OCI-LY1 (cell line): Measurements from ENCODE around the gene CCR9.

Experiments used
- H2AFZ ChIP-seq: fragments of 200-600 bp; sonication (generic), shearing (Covaris generic); 2 replicates; pipeline ENCODE4 v1.6.0; 2014; ENCODE audit warnings: antibody characterized with exemption, mild to moderate bottlenecking, low read length
- H3F3A ChIP-seq: fragments of 200-600 bp; sonication (generic), shearing (Covaris generic); 2 replicates; pipeline ENCODE4 v1.6.0; 2014; ENCODE audit warnings: mild to moderate bottlenecking, antibody characterized with exemption, low read length, moderate library complexity; ENCODE audit not compliant: insufficient read depth
- H3K27ac ChIP-seq: fragments of 200-600 bp; sonication (generic); 2 replicates; pipeline ENCODE4 v1.5.1; 2014; ENCODE audit warnings: low read length, mixed run types, mild to moderate bottlenecking, low read depth; ENCODE audit not compliant: poor library complexity, severe bottlenecking
- H3K27me3 ChIP-seq: fragments of 200-600 bp; sonication (generic); 2 replicates; pipeline ENCODE4 v1.6.0; 2014; ENCODE audit warnings: antibody characterized with exemption, mild to moderate bottlenecking, low read length, moderate library complexity; ENCODE audit not compliant: insufficient read depth
- H3K36me3 ChIP-seq: fragments of 200-600 bp; sonication (generic); 2 replicates; pipeline ENCODE4 v1.6.1; 2014; ENCODE audit warnings: mild to moderate bottlenecking, antibody characterized with exemption, low read length, moderate library complexity, mixed read lengths; ENCODE audit not compliant: insufficient read depth
- H3K4me1 ChIP-seq: fragments of 200-600 bp; sonication (generic); 2 replicates; pipeline ENCODE4 v1.5.1; 2014; ENCODE audit warnings: mild to moderate bottlenecking, low read length, moderate library complexity; ENCODE audit not compliant: insufficient read depth, severe bottlenecking
- H3K4me2 ChIP-seq: fragments of 200-600 bp; sonication (generic), shearing (Covaris generic); 2 replicates; pipeline ENCODE4 v1.6.1; 2014; ENCODE audit warnings: low read length
- H3K4me3 ChIP-seq: fragments of 200-600 bp; sonication (generic); 2 replicates; pipeline ENCODE4 v1.5.1; 2014; ENCODE audit warnings: low read length, low read depth, mild to moderate bottlenecking, mixed read lengths; ENCODE audit not compliant: poor library complexity, severe bottlenecking
- H3K79me2 ChIP-seq: fragments of 200-600 bp; shearing (Covaris generic); 2 replicates; pipeline ENCODE4 v1.6.1; 2016; ENCODE audit warnings: mixed run types, low read length, mixed read lengths; ENCODE audit not compliant: insufficient read depth
- H3K9ac ChIP-seq: fragments of 200-600 bp; sonication (generic), shearing (Covaris generic); 2 replicates; pipeline ENCODE4 v1.6.1; 2014; ENCODE audit warnings: mild to moderate bottlenecking, low read length, mixed read lengths
- H3K9me2 ChIP-seq: fragments of 200-600 bp; sonication (generic), shearing (Covaris generic); 2 replicates; pipeline ENCODE4 v1.6.1; 2014; ENCODE audit warnings: low read depth, mild to moderate bottlenecking, low read length, mixed read lengths
- H3K9me3 ChIP-seq: fragments of 200-600 bp; shearing (Covaris generic); 2 replicates; pipeline ENCODE4 v1.6.1; 2014; ENCODE audit warnings: low read length, mixed read lengths
- H4K20me1 ChIP-seq: fragments of 200-600 bp; sonication (generic), shearing (Covaris generic); 2 replicates; pipeline ENCODE4 v1.6.0; 2016; ENCODE audit warnings: mild to moderate bottlenecking, low read length; ENCODE audit not compliant: insufficient read depth
- CTCF ChIP-seq: fragments of 200-600 bp; sonication (generic), shearing (Covaris generic); IDR thresholded peaks from 2 replicates; pipeline ENCODE4 v1.5.1; 2017; ENCODE audit warnings: mild to moderate bottlenecking, antibody characterized with exemption, low read length, moderate library complexity, mixed read lengths
- EZH2 ChIP-seq: fragments of 200-600 bp; sonication (generic), shearing (Covaris generic); IDR thresholded peaks from 2 replicates; pipeline ENCODE4 v1.8.0; 2017; ENCODE audit warnings: borderline replicate concordance, mixed run types, mild to moderate bottlenecking, antibody characterized with exemption, low read length, moderate library complexity, mixed read lengths

The CCR9 gene

DNA sequence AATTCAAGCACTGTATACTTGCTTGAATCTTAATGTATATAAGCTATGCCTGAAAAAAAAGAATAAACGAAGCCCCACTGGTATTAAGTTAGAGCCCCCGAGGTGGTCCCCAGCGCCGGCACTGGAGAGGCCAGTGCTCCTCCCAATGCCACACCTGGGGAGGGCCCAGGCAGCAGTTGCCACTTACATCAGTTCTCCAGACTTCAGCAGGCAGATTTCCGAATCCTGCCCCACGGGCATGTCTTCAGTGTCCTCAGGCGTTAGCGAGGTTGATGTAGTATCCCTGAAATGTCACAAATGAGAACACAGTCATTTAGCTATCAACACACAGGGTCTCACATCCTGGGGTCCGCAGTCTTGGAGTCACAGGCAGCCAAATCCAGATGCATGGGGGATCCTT lies 49.9 kb downstream of the CCR9 start:
- no peak overlapping the region for H2AFZ ChIP-seq
- H3K4me2 ChIP-seq = no peak overlapping the region
- no peaks in the 10 kb centered on the region for H4K20me1 ChIP-seq
- H3K9me3 ChIP-seq = no peaks in the 10 kb centered on the region
- H3K36me3 ChIP-seq = peaks cover 49% of the 10 kb centered on the region
- H3K4me3 ChIP-seq = no peak overlapping the region
- H3K79me2 ChIP-seq = no peaks in the 10 kb centered on the region
- no peaks in the 10 kb centered on the region for H3K27me3 ChIP-seq
- H3K4me1 ChIP-seq = no peaks in the 10 kb centered on the region
- H3K9ac ChIP-seq = no peak overlapping the region
- H3F3A ChIP-seq = no peaks in the 10 kb centered on the region
- H3K9me2 ChIP-seq = no peaks in the 10 kb centered on the region
- no peak for TF ChIP-seq CTCF
- no peak for TF ChIP-seq EZH2
- no peak overlapping the region for H3K27ac ChIP-seq

DNA sequence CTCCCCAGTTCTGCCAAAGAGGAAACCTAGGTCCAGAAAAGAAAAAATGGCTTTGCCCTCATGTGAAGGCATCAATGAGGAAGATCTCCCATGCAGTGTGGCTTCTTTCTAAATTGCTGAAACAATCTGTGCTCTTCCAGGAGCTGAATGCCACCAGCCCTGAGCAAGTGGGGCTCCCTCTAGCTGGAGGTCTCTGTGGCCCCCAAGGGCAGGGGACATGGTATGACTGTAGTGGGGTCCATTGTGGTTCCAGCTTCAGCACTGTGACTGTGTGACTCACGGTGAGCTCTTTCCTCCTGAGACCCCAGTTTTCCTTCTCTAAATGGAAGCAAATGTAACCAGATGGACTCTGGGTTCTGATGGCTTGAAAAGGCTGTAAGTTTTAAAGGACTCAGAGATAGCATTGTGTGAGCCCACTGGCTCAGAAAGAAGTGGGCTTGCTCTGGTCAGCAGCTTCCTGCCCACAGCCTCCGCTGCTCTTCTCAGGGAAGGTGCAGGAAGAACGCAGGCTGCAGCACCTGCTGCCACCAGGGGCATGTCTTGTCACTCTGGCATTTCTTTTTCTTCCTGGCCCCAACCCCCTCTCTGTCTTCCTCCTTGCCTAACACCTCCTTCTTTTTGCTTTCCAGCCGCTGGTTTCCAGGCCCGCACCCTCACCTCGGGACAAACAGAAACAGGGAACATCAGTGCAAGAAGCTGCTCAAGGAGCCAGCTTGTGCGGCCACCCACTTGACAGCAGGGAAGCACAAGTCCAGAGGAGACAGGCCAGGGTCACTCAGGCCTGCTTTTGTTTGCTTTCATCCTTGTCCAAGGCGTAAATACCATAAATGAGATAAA lies 51.1 kb downstream of the CCR9 start:
- Histone ChIP-seq H3K4me3 (no peak overlapping the region), H3K4me2 (no peak overlapping the region), H3K9ac (no peak overlapping the region), H3K9me2 (no peaks in the 10 kb centered on the region), H3K9me3 (no peaks in the 10 kb centered on the region), H2AFZ (no peak overlapping the region), H3F3A (no peaks in the 10 kb centered on the region), H3K27ac (no peak overlapping the region), H3K4me1 (no peaks in the 10 kb centered on the region), H3K27me3 (no peaks in the 10 kb centered on the region), H4K20me1 (no peaks in the 10 kb centered on the region), H3K79me2 (no peaks in the 10 kb centered on the region), H3K36me3 (peaks cover 45% of the 10 kb centered on the region)
- TF ChIP-seq EZH2 (no peak), CTCF (no peak)

DNA sequence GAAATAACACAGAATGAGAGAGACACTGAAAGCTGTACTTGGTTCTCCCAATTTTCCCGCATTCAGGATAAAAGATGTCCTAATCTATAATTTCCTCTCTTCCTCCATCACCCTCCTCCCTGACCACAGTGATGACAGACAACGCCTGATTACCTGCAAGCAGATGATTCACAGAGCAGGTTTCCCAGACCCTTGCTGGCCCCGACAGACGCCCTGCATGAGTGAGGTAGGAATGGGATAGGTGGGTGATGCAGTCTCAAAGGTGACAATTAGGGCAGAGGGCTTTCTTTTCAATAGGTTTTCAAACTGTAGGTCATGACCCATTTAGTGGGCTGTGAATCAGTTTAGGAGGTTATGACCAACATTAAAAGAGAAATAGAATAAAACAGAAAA lies 51.7 kb downstream of the CCR9 start:
- no peaks in the 10 kb centered on the region for H3K9me2 ChIP-seq
- no peak overlapping the region for H3K27ac ChIP-seq
- H3K79me2 ChIP-seq = no peaks in the 10 kb centered on the region
- H3K4me2 ChIP-seq = no peak overlapping the region
- H3K4me3 ChIP-seq = no peak overlapping the region
- H3K27me3 ChIP-seq = no peaks in the 10 kb centered on the region
- H3F3A ChIP-seq = no peaks in the 10 kb centered on the region
- H3K36me3 ChIP-seq = peaks cover 42% of the 10 kb centered on the region
- no peak overlapping the region for H3K9ac ChIP-seq
- H3K9me3 ChIP-seq = no peaks in the 10 kb centered on the region
- no peak overlapping the region for H2AFZ ChIP-seq
- H4K20me1 ChIP-seq = no peaks in the 10 kb centered on the region
- TF ChIP-seq EZH2 (no peak), CTCF (no peak)
- no peaks in the 10 kb centered on the region for H3K4me1 ChIP-seq
